NCI-H1930 (cell line): ENCODE data around the gene MOCS3.

ENCODE experiments used
- DNase-seq, 2 experiments: peaks; one replicate each; lab custom pipeline; 2025; lab: John Stamatoyannopoulos, UW

The MOCS3 gene

GRCh38 chr20:51012357-51012756 is 53.7 kb downstream of the MOCS3 start:
- DNase-seq = no peak
